Glomerular endothelial cell (primary cell): Measurements from ENCODE around the gene TTC23. TPM values are rescaled to one million over a fixed set of nuclear protein-coding genes. Genes with fewer than 3 reads are reported as not detected.

Experiments used
- DNase-seq: peaks from one replicate; pipeline ENCODE4 v3.0.0-alpha.2; 2011; ENCODE audit warnings: low read depth, low spot score; ENCODE audit errors: extremely low read depth
- total RNA-seq: library from RNA; depleted of rRNA; stranded (reverse); fragments of >200 nt; gene quantifications from 2 replicates; pipeline ENCODE4 v1.2.3, GENCODE V29; 2015

Gene TTC23
- total RNA-seq, 1 donor from 2014 or later = 18.8 TPM

GRCh38 chr15:99110581-99111320, 138.6 kb downstream of the TTC23 start:
- no peak for DNase-seq

- no peak for DNase-seq
These were observed 139.3 kb downstream of the TTC23 start for GRCh38 chr15:99110093-99110492.

GRCh38 chr15:99109555-99110021, 139.8 kb downstream of the TTC23 start:
- DNase-seq = no peak

GRCh38 chr15:99108993-99109392, 140.4 kb downstream of the TTC23 start:
- DNase-seq = no peak

GRCh38 chr15:99106417-99107220, 142.8 kb downstream of the TTC23 start:
- no peak for DNase-seq

GRCh38 chr15:99105514-99106341, 143.7 kb downstream of the TTC23 start:
- no peak for DNase-seq

GRCh38 chr15:99104788-99105513, 144.4 kb downstream of the TTC23 start, which contains the start of gene SYNM:
TSS of gene SYNM (plus strand) at chr15:99105080. CDS start at chr15:99105200, 120 bp downstream.
- no peak for DNase-seq

GRCh38 chr15:99103279-99103678, 146.1 kb downstream of the TTC23 start:
- no peak for DNase-seq

GRCh38 chr15:99102332-99103235, 146.8 kb downstream of the TTC23 start:
- no peak for DNase-seq

- DNase-seq = no peak
These were observed 147.9 kb downstream of the TTC23 start for GRCh38 chr15:99101501-99101900.

GRCh38 chr15:99100245-99101173, 148.9 kb downstream of the TTC23 start:
- DNase-seq = no peak

GRCh38 chr15:99099661-99100060, 149.7 kb downstream of the TTC23 start:
- DNase-seq = no peak

GRCh38 chr15:99098991-99099390, 150.4 kb downstream of the TTC23 start:
- no peak for DNase-seq

- no peak for DNase-seq
These were observed 151.0 kb downstream of the TTC23 start for GRCh38 chr15:99098426-99098825.

- no peak for DNase-seq
These were observed 151.7 kb downstream of the TTC23 start for GRCh38 chr15:99097441-99098410.

- DNase-seq = no peak
These were observed 152.4 kb downstream of the TTC23 start for GRCh38 chr15:99096894-99097426.
